Measurements from ENCODE around the gene ECE1.
A peak's percentile ranks its signal among the peaks of the same experiment; 100 is the strongest.

ECE1 gene

GRCh38 chr1:21313886-21314721 is 23.8 kb upstream of the ECE1 start:
- H3K4me1 ChIP-seq (ENCODE audit: insufficient read depth, low read length), result peaks cover 32% of the 10 kb centered on the region
- peak overlapping the region; percentile 69; the same call in 1 of the 2 replicates for H3K27ac ChIP-seq (ENCODE audit: low read depth, low read length)
- peak overlapping the region; percentile 46; the same call in 1 of the 2 replicates for H3K9ac ChIP-seq (ENCODE audit: low read depth, low read length)
- no peaks in the 10 kb centered on the region for H3K9me3 ChIP-seq (ENCODE audit: insufficient read depth, low read depth, low read length)
- 60% methylated on average over 19 of the region's 19 CpGs for WGBS
- H3K36me3 ChIP-seq (ENCODE audit: insufficient read depth, low read length), result no peaks in the 10 kb centered on the region
- H3K4me3 ChIP-seq (ENCODE audit: low read length), result no peak overlapping the region
- H3K27me3 ChIP-seq (ENCODE audit: insufficient read depth, low read length), result no peaks in the 10 kb centered on the region

GRCh38 chr1:21313203-21313885 is 23.1 kb upstream of the ECE1 start:
- H3K4me3 ChIP-seq (ENCODE audit: low read length), result no peak overlapping the region
- H3K9ac ChIP-seq (ENCODE audit: low read depth, low read length), result no peak overlapping the region
- H3K27ac ChIP-seq (ENCODE audit: low read depth, low read length), result no peak overlapping the region
- no peaks in the 10 kb centered on the region for H3K36me3 ChIP-seq (ENCODE audit: insufficient read depth, low read length)
- no peaks in the 10 kb centered on the region for H3K9me3 ChIP-seq (ENCODE audit: insufficient read depth, low read depth, low read length)
- peaks cover 32% of the 10 kb centered on the region for H3K4me1 ChIP-seq (ENCODE audit: insufficient read depth, low read length)
- H3K27me3 ChIP-seq (ENCODE audit: insufficient read depth, low read length), result no peaks in the 10 kb centered on the region
- WGBS, result 71% methylated on average over 6 of the region's 6 CpGs

GRCh38 chr1:21312407-21312992 is 22.2 kb upstream of the ECE1 start:
- peaks cover 34% of the 10 kb centered on the region for H3K4me1 ChIP-seq (ENCODE audit: insufficient read depth, low read length)
- H3K9me3 ChIP-seq (ENCODE audit: insufficient read depth, low read depth, low read length), result no peaks in the 10 kb centered on the region
- H3K27ac ChIP-seq (ENCODE audit: low read depth, low read length), result no peak overlapping the region
- 83% methylated on average over 4 of the region's 4 CpGs for WGBS
- H3K36me3 ChIP-seq (ENCODE audit: insufficient read depth, low read length), result no peaks in the 10 kb centered on the region
- no peak overlapping the region for H3K4me3 ChIP-seq (ENCODE audit: low read length)
- H3K9ac ChIP-seq (ENCODE audit: low read depth, low read length), result no peak overlapping the region
- H3K27me3 ChIP-seq (ENCODE audit: insufficient read depth, low read length), result no peaks in the 10 kb centered on the region

- 90% methylated on average over 6 of the region's 6 CpGs for WGBS
- no peaks in the 10 kb centered on the region for H3K36me3 ChIP-seq (ENCODE audit: insufficient read depth, low read length)
- no peaks in the 10 kb centered on the region for H3K9me3 ChIP-seq (ENCODE audit: insufficient read depth, low read depth, low read length)
- no peak overlapping the region for H3K9ac ChIP-seq (ENCODE audit: low read depth, low read length)
- H3K27me3 ChIP-seq (ENCODE audit: insufficient read depth, low read length), result no peaks in the 10 kb centered on the region
- no peak overlapping the region for H3K27ac ChIP-seq (ENCODE audit: low read depth, low read length)
- no peak overlapping the region for H3K4me3 ChIP-seq (ENCODE audit: low read length)
- peaks cover 34% of the 10 kb centered on the region for H3K4me1 ChIP-seq (ENCODE audit: insufficient read depth, low read length)
Measured at GRCh38 chr1:21311016-21311415, 20.8 kb upstream of the ECE1 start.

GRCh38 chr1:21308847-21309652 is 18.8 kb upstream of the ECE1 start:
- no peaks in the 10 kb centered on the region for H3K27me3 ChIP-seq (ENCODE audit: insufficient read depth, low read length)
- no peaks in the 10 kb centered on the region for H3K36me3 ChIP-seq (ENCODE audit: insufficient read depth, low read length)
- 81% methylated on average over 9 of the region's 9 CpGs for WGBS
- no peak overlapping the region for H3K9ac ChIP-seq (ENCODE audit: low read depth, low read length)
- H3K27ac ChIP-seq (ENCODE audit: low read depth, low read length), result peak overlapping the region; percentile 24; the same call in 1 of the 2 replicates
- H3K4me1 ChIP-seq (ENCODE audit: insufficient read depth, low read length), result peaks cover 21% of the 10 kb centered on the region
- no peak overlapping the region for H3K4me3 ChIP-seq (ENCODE audit: low read length)
- H3K9me3 ChIP-seq (ENCODE audit: insufficient read depth, low read depth, low read length), result no peaks in the 10 kb centered on the region

- Histone ChIP-seq H3K9me3 (ENCODE audit: insufficient read depth, low read depth, low read length) (no peaks in the 10 kb centered on the region), H3K9ac (ENCODE audit: low read depth, low read length) (no peak overlapping the region), H3K4me1 (ENCODE audit: insufficient read depth, low read length) (peaks cover 15% of the 10 kb centered on the region), H3K27me3 (ENCODE audit: insufficient read depth, low read length) (no peaks in the 10 kb centered on the region), H3K4me3 (ENCODE audit: low read length) (no peak overlapping the region), H3K27ac (ENCODE audit: low read depth, low read length) (0 out of 2 replicates have a peak overlapping the region, but pooled peaks have one; percentile 24), H3K36me3 (ENCODE audit: insufficient read depth, low read length) (no peaks in the 10 kb centered on the region)
- 70% methylated on average over 5 of the region's 5 CpGs for WGBS
Measured at GRCh38 chr1:21308330-21308729, 18.1 kb upstream of the ECE1 start.

- 73% methylated on average over 6 of the region's 6 CpGs for WGBS
- peaks cover 15% of the 10 kb centered on the region for H3K4me1 ChIP-seq (ENCODE audit: insufficient read depth, low read length)
- no peaks in the 10 kb centered on the region for H3K9me3 ChIP-seq (ENCODE audit: insufficient read depth, low read depth, low read length)
- no peaks in the 10 kb centered on the region for H3K27me3 ChIP-seq (ENCODE audit: insufficient read depth, low read length)
- H3K27ac ChIP-seq (ENCODE audit: low read depth, low read length), result no peak overlapping the region
- no peak overlapping the region for H3K4me3 ChIP-seq (ENCODE audit: low read length)
- no peaks in the 10 kb centered on the region for H3K36me3 ChIP-seq (ENCODE audit: insufficient read depth, low read length)
- no peak overlapping the region for H3K9ac ChIP-seq (ENCODE audit: low read depth, low read length)
Measured at GRCh38 chr1:21307663-21308305, 17.5 kb upstream of the ECE1 start.

GRCh38 chr1:21307210-21307609 is 16.9 kb upstream of the ECE1 start:
- Histone ChIP-seq H3K27ac (ENCODE audit: low read depth, low read length) (no peak overlapping the region), H3K9me3 (ENCODE audit: insufficient read depth, low read depth, low read length) (no peaks in the 10 kb centered on the region), H3K36me3 (ENCODE audit: insufficient read depth, low read length) (no peaks in the 10 kb centered on the region), H3K4me3 (ENCODE audit: low read length) (no peak overlapping the region), H3K9ac (ENCODE audit: low read depth, low read length) (no peak overlapping the region), H3K4me1 (ENCODE audit: insufficient read depth, low read length) (peaks cover 15% of the 10 kb centered on the region), H3K27me3 (ENCODE audit: insufficient read depth, low read length) (no peaks in the 10 kb centered on the region)
- WGBS, result 88% methylated on average over 7 of the region's 7 CpGs

- no peaks in the 10 kb centered on the region for H3K36me3 ChIP-seq (ENCODE audit: insufficient read depth, low read length)
- no peak overlapping the region for H3K27ac ChIP-seq (ENCODE audit: low read depth, low read length)
- no peaks in the 10 kb centered on the region for H3K9me3 ChIP-seq (ENCODE audit: insufficient read depth, low read depth, low read length)
- no peak overlapping the region for H3K9ac ChIP-seq (ENCODE audit: low read depth, low read length)
- 75% methylated on average over 1 of the region's 1 CpG for WGBS
- H3K27me3 ChIP-seq (ENCODE audit: insufficient read depth, low read length), result no peaks in the 10 kb centered on the region
- no peak overlapping the region for H3K4me3 ChIP-seq (ENCODE audit: low read length)
- H3K4me1 ChIP-seq (ENCODE audit: insufficient read depth, low read length), result peaks cover 15% of the 10 kb centered on the region
Measured at GRCh38 chr1:21305900-21306189, 15.6 kb upstream of the ECE1 start.

GRCh38 chr1:21305155-21305899 is 15.1 kb upstream of the ECE1 start:
- Histone ChIP-seq H3K4me3 (ENCODE audit: low read length) (no peak overlapping the region), H3K36me3 (ENCODE audit: insufficient read depth, low read length) (no peaks in the 10 kb centered on the region), H3K9ac (ENCODE audit: low read depth, low read length) (no peak overlapping the region), H3K9me3 (ENCODE audit: insufficient read depth, low read depth, low read length) (no peaks in the 10 kb centered on the region), H3K27ac (ENCODE audit: low read depth, low read length) (no peak overlapping the region), H3K4me1 (ENCODE audit: insufficient read depth, low read length) (peaks cover 15% of the 10 kb centered on the region), H3K27me3 (ENCODE audit: insufficient read depth, low read length) (no peaks in the 10 kb centered on the region)
- WGBS, result 90% methylated on average over 16 of the region's 16 CpGs

All from HUES64 (cell line).